Measurements from ENCODE around the gene NNT.

GRCh38 chr5:43647789-43648188 is 44.8 kb downstream of the NNT start:
- TF ChIP-seq SIN3A (IDR thresholded peaks at IDR 0.05; ENCODE audit: borderline replicate concordance, insufficient read depth, low read length) = no peak
- no peak for TF ChIP-seq REST (IDR thresholded peaks at IDR 0.05; ENCODE audit: insufficient read depth in 1 of 2, low read depth in 2 of 2, low read length in 2 of 2)
- TF ChIP-seq TAF1 (IDR thresholded peaks at IDR 0.05; ENCODE audit: borderline replicate concordance, insufficient read depth, low read length) = no peak
- TF ChIP-seq POLR2AphosphoS5 (IDR thresholded peaks at IDR 0.05; ENCODE audit: low read depth, low read length) = no peak

Data from PFSK-1 (cell line).